GM21447 (cell line): ENCODE measurements around the gene ZNF143.
"Not testable (repeated sequence)": the region's sequence is repeated elsewhere in the genome, so short reads cannot be mapped to it uniquely, and the experiment has no call there.

Source experiments
- ATAC-seq: cut with Tn5 transposase; IDR thresholded peaks from one replicate; pipeline ENCODE4 v1.9.1; 2021; ENCODE audit not compliant: unreplicated experiment

Gene ZNF143

DNA sequence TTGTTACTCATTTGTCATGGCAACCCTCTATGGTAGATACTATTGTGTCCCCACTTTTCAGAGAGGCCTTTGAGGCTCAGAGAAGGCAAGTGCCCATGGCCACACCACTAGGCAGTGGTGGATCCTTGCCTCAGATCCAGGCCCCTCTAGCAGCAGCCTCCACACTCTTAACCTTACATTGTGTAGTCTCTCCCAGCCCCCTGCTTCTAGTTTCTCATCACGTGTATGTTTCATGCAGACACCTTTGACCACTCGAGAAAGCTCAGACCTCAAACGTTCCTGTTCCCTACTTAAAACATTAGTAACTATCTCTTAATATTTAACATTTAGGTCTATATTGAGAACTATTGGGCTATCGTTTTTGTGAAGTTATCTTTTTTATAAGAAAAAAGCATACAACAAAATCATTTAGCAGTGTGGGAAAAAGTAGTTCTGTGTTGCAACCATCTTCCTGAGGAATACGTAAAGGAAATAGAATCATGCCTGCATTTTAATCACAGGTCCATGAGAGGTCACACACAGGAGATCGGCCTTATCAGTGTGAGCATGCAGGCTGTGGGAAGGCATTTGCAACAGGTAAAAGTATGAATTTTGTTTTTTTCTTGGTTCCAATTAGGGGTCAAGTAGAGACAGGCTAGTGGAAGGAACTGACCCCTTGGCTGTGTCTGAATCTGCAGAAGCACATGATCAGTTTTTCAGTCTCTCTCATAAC is 35.1 kb downstream of the ZNF143 start:
- no peak for ATAC-seq

DNA sequence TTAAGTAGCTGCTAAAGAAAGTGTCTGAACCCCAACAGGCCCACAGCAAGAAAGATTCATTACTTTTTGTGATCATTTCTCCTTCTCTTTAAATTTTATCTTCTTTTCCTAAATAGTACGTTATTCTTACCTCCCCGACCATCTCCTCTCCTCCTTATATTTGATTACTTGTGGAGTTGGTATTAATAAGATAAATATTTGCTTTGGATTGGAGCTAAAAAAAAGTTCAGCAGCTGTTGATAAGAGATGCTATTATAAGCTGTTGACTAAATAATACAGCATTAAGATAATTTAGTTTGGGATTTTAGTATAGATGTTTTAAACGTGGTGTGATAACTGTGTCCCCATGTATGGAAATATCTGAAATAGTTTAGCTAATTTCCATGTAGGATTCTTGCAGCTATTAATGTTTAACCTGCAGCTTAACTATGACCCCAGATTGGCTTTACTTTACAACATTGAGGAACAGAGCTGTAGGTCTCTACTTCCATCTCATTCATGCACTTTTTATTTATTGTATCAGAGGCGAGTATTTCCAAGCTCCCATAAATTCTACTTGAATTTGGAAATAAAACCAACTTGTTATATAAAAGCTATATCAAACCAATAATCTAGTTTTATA is 37.8 kb downstream of the ZNF143 start:
- no peak for ATAC-seq

DNA sequence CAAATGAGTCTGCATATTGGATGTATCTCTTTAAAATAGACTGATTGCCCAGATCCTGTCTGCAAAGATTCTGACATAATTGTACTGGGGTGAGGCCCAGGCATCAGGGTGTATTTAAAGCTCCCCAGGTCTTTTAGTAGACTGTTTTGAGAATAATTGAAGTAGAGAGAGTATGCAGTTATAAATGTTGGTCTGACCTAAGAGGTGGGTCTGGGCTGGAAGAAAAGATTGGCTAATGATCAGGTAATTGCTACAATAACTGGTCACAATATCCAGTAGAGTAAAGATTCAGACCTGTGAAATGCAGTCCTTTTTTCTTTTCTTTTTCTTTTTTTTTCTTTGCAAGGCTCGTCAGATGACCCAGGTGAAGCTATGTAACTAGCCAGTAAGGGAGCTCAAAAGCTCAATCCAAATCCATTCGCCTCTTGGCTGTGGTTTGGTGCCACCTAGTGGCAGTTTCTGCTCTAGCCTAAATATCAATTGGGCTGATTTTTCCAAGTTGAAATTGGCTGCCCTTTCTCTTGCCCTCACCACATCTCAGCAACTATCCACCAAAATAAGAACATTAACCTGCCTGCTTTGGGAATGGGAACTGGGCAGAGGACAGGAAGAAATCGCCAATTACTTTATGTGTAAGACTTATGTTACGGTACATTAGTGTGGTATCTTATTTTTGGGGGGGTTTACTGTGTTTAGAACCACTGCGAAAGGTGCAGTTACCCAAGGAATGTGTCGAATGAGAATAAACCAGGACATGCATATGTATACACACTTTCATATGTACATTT is 45.9 kb downstream of the ZNF143 start:
- ATAC-seq = peak; percentile 52

DNA sequence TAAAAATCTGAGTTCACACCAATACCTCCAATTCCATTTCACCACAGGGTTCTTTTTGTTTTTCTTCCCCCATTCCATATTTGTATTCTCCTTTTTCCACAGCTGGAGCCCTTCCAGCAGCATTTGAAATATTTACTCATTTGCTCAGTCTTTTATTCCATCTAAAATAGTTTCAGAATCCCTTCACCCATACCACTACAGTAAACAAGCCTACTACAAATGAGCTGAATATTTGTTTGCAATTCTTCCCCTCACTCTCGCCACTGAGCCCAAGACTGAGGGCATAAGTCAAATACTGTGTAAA is 46.4 kb downstream of the ZNF143 start:
- no peak for ATAC-seq

DNA sequence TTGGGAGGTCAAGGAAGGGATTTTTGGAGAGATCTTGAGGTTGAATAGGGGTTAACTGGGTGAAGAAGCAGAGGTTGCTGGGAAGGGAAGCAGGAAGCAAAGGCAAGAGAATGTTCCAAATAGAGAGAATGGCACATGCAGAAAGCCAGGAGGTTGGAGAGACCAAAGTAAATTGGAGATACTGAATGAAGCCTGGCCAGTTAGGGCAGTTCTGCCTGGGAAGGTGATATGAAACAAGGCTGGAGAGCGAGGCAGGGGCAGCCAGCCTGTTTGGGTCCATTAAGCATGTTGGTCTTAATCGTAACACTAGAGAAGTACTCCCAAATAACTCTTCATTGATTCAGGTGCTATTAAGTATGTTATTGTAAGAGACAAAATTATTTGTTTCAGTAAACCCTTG is 48.2 kb downstream of the ZNF143 start:
- no peak for ATAC-seq

DNA sequence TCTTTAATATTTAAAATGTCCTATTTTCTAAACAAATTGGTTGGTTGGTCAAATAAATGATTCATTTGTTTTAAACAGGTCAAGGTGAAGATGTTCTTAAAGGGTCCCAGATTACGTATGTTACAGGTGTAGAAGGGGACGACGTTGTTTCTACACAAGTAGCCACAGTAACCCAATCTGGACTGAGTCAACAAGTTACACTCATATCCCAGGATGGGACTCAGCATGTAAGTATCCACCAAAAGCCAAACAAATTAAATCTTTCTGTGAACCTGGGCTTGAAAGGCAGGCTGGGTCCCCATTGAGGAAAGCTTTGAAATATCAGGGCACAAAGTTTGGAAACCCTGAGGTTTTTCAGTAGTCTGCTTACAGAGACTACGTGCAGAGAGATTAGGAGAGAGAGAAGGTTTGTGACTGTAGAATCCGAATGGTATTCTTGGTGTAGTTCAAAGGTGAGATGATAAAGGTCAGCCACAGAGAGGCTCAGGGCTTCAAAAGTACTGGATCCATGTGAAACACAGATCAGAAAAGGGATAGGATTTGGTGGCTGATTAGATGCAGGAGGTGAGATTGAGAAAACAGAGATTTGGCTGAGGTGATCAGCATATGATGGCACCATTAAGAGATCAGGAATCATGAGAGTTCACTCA is 51.7 kb downstream of the ZNF143 start:
- no peak for ATAC-seq

DNA sequence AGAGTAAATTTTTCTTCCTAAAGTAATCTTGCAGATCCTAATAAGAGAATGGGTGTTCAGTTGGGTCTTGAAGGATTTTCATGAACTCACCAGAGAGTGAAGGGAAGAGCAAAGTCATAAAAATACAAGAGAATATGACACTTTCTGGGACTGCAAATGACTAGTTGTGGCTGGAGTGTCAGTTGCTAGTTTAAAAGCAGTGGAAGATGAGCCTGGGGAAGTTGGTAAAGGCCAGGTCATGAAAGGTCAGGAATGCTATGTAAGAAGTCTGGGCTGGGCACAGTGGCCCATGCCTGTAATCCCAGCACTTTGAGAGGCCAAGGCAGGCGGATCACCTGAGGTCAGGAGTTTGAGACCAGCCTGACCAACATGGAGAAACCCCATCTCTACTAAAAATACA is 53.8 kb downstream of the ZNF143 start:
- not testable (repeated sequence) for ATAC-seq

DNA sequence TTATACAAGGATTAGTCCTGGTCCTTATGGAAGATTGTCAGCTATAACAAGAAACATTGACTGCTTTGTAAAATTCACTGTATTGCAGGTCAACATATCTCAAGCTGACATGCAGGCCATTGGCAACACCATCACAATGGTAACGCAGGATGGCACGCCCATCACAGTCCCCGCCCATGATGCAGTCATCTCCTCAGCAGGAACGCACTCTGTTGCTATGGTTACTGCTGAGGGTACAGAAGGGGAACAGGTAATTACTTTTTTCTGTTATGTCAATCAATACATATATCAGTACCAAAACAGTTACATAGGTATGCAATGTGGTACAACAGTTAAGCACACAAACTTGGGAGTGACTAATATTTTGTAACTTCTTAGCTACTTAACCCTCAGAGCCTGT is 55.3 kb downstream of the ZNF143 start:
- ATAC-seq = no peak

DNA sequence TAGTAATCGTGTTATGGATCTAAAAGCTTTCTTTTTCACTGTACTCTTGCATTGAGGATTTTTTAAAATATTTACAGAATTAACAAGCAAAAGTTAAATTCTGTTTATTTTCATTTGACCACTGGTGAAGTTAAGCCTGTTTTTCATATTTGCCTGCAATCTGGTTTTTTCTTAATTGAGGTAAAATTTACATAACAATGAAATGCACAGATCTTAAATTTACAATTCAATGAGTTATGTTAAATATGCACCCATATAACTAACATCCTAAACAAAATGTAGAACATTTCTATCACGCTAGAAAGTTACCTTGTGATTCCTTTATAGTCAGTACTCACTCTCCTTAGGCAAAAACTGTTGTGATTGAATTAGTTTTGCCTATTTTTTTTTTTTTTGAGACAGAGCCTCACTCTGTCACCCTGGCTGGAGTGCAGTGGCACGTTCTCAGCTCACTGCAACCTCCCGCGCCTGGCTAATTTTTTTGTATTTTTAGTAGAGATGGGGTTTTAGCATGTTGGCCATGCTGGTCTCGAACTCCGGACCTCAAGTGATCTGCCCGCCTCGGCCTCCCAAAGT is 58.1 kb downstream of the ZNF143 start:
- no peak for ATAC-seq

DNA sequence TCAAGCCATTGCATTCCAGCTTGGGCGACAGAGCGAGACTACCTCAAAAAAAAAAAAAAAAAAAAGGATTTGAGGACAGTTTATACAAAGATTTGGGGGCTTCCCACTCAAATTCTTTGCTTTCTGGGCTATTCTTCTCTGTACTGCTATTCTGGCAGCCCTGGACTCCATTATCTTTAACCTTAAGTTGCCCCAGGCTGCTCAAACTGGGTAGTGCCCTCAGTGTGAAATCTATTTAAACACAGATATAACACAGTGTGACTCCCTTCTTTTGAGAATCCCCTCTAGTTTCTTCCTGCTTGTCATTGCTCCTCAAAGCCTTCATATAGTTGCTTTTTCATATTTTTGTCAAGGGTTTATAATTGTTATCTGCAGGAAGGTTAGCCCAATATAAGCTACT is 63.2 kb downstream of the ZNF143 start:
- no peak for ATAC-seq

DNA sequence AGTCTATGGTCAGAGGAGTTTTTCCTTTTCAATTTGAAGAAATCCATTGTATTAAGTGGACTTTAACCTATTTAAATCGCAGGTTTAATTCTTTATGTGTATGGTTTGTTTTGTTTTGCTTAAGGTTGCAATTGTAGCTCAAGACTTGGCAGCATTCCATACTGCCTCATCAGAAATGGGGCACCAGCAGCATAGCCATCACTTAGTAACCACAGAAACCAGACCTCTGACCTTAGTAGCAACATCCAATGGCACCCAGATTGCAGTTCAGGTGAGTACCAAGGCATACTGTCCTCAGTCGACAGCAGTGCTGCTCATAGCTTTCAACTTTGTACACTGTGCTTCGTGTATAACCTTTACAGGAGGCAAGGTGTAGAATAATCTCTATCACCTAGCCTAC is 64.3 kb downstream of the ZNF143 start:
- ATAC-seq = no peak

DNA sequence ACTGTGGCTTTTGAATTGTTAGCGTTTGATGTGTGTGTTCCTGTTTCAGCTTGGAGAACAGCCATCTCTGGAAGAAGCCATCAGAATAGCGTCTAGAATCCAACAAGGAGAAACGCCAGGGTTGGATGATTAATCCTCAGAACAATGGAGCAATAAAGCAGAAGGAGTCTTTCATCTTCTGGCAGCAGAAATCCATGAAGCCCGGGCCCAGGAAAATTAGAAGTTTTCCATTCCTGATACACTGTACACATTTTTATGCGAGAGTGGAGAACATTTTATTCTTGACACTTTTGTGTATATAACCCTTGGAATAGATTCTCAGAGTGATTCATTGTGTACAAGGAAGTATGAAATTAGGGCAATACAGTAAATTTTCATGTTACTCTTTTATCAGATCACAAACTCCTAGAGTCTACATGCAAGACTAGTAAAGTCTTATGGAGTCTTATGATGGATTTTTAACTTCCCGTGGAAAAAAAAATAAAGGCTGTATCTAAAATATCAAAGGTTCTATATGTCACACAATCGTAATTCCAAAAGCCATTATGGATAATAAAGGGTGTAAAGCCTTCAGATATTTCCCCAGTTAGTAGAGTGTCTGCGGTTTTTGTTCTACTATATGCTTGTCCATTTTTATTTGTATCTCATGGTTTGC is 66.8 kb downstream of the ZNF143 start:
- no peak for ATAC-seq

DNA sequence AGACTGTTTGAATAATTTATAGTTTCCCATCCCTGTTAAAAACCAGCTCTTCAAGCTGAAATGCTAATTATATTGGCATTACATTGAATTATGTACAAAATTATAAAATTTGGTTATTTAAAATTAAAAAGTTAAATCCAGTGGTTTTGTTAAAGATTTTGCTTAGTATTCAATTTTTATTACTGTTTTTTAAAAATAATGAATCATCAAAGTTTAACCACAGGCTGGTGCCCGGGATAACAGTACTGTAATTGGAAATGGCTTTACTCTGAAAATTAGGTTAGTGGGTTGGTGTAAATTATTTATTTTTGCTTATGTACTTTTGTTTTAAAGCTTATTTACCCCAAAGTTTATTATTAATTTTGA is 67.3 kb downstream of the ZNF143 start:
- ATAC-seq = no peak

DNA sequence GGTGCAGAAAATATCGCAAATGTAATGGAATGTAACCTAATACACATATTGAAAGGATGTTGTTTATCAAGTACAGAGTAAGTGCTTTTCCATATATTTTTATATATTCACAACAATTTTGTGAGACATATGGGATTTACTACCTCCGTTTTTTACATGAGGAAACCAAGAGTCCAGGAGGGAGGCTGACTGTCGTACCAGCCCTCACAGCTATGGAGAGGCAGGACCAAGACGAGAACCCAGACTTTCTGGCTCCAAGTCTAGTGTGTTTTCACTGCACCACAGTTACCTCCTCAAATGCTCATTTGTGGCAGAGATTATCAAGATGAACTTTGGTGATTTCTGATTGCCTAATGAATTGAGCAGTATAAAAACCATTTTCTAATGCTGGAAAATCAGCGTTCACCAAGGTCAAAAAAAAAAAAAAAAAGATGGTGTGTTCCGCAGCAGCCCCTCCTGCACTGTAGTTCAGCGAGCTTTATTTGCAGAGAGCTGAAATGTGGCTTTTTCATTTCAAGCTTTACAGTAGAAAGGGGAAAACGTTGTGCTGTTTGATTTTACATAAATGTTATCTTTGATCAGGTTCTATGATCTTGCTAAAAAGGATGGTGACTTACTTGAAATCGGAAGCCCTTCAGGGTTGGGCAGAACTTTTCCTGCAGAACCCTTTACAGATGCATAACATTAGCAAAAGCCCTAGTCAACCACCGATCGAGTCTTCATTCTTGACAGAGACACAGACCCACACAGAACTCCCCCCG is 67.9 kb downstream of the ZNF143 start:
- ATAC-seq = no peak

DNA sequence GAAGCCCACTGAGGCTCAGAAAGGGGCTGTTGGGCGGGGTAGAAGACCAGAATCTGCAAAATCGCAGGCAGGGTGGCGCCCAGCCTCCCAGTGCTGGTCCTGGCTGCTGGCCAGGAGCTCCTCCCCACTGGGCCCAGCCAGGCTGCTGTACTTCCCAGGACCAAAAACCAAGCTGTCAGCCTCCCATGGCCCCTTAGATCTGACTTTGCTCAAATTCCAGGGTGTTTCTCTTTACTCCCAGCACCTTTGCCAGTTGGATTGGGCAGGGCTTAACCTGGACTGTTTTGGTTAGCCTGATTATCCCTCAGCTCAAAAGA is 68.5 kb downstream of the ZNF143 start:
- no peak for ATAC-seq

DNA sequence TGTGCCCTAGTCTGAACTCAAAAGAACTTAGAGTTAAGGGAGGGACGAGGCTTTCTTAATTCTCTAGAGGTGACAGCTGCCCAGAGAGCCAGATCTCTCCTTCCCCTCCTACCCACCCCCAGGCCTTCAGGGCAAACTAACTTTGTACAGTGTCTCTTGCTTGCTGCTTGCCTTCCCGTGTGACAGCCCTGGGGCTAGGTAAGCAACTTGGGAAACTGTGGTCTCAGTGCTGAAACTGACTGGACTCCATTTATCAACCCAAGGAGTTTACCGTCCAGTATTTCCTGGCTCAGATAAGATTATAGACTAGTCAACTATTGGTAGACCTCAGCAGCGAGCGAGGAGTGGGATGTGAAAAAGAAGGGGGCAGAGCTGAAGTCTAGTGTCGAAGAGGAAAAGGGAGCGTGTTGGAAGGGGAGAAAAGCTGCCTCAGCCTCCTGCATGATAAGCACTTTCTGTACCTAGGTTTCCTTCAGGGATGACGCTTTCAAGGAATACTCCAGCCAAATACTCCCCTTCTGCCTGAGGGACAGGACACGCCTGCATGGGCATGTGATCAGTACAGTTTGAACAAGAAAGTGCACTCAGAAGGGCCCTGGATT is 69.3 kb downstream of the ZNF143 start:
- no peak for ATAC-seq

DNA sequence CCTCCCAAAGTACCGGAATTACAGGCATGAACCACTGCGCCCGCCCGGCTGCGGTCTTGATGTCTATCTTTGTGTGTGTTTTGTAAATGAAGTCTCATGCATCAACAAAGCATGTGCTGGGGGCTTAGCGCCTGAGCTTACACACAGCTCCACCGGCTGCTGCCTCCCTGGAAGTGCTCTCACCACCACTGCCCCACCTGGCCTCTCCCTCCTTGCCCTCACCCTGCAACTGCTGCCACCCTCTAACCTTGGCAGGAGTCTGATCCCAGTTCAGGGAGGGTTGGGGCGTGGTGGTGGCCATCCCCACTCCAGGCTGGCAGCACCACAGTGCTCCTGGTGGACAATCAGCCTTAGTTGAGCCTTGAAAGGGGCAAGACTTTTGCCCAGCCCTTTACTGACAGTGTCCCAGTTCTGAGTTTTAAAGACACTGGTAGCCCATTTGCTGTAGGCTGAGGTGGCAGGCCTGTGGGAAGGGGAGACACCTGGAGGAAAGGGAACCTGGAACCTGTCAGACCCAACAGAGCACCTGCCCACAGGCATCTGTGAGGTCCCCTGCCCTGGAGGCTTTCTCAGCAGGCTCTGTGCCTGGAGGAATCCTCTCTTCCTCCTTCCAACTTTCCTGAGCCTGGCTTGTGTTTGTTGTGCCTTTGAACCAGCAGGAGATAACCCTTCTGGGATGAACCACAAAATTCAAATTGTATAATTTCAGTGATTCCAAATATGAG is 70.3 kb downstream of the ZNF143 start:
- no peak for ATAC-seq

DNA sequence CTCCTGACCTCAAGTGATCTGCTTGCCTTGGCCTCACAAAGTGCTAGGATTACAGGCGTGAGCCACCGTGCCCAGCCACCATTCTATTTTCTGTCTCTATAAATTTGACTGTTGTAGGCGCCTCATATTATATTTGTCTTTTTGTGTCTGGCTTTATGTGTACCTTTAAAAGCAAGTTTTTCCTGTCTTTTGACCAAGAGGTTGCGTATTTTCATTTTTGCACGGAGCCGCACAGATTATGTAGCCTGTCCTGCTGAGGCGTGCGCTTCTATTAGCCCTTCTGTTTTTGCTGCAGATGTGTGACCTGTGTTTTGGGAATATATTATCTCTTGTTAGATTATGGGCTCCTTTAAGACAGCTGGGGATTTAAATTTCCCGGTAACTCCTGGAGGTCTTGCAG is 72.2 kb downstream of the ZNF143 start:
- no peak for ATAC-seq

DNA sequence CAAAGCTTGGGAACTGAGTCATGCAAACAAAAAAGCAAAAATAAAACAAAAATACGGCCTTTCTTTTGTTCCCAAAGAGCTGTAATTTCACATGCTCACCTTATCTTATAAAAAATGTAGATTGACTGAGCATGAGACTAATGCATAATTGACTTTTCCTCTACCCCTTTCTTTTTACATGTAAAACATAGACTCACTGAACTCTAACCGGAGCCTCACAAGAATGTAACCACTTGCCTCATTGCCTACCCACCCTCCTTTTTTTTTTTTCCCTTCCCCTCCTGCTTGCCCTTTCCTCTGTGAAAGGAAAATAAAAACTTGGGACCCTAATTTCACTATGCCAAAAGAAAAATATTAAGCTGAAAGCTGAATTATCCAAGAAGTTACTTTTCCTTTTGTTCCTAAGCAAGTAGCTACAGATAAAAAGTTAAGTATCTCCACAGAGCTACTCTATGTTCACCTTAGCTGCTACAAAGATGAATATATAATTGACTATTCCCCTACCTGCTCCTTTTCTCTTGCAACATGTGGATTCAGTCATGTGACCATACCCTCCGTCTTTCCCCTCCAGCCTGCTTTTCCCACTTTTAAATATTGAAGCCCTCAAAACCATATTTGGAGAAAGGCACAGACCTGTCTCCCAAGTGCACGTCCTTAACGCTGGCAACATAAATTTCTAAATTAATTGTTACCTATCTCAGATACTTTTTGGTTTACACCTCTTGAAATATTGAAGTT is 73.1 kb downstream of the ZNF143 start:
- ATAC-seq = no peak
